Muscle layer of duodenum (tissue), 2 donors: ENCODE results near the gene WDR91.

Experiments
- H3K27ac ChIP-seq: one replicate; pipeline ENCODE4 v1.7.0; 2013; ENCODE audit warnings: mild to moderate bottlenecking, low read length
- H3K27me3 ChIP-seq: one replicate; pipeline ENCODE4 v1.7.0; 2013; ENCODE audit warnings: low read depth, mild to moderate bottlenecking, control low read depth, low read length
- H3K36me3 ChIP-seq, 2 donors: one replicate each; pipeline ENCODE4 v1.7.0; 2013; ENCODE audit warnings: low read length in 2 of 2, control low read depth in 1 of 2, mild to moderate bottlenecking in 1 of 2; ENCODE audit not compliant: insufficient read depth in 2 of 2, control insufficient read depth in 1 of 2
- H3K4me1 ChIP-seq, 2 donors: one replicate each; pipeline ENCODE4 v1.7.0; 2013; ENCODE audit warnings: low read length in 2 of 2, mild to moderate bottlenecking in 2 of 2, control low read depth in 1 of 2, moderate library complexity in 1 of 2; ENCODE audit not compliant: insufficient read depth in 2 of 2, control insufficient read depth in 1 of 2
- H3K4me3 ChIP-seq, 2 donors: one replicate each; pipeline ENCODE4 v1.7.0; 2013; ENCODE audit warnings: low read length in 2 of 2, low read depth in 1 of 2, mild to moderate bottlenecking in 1 of 2
- H3K9me3 ChIP-seq, 2 donors: one replicate each; pipeline ENCODE4 v1.7.0; 2013; ENCODE audit warnings: low read length in 2 of 2, control low read depth in 1 of 2, mild to moderate bottlenecking in 1 of 2; ENCODE audit not compliant: control insufficient read depth in 1 of 2
- donor health status: healthy.

WDR91 gene

DNA sequence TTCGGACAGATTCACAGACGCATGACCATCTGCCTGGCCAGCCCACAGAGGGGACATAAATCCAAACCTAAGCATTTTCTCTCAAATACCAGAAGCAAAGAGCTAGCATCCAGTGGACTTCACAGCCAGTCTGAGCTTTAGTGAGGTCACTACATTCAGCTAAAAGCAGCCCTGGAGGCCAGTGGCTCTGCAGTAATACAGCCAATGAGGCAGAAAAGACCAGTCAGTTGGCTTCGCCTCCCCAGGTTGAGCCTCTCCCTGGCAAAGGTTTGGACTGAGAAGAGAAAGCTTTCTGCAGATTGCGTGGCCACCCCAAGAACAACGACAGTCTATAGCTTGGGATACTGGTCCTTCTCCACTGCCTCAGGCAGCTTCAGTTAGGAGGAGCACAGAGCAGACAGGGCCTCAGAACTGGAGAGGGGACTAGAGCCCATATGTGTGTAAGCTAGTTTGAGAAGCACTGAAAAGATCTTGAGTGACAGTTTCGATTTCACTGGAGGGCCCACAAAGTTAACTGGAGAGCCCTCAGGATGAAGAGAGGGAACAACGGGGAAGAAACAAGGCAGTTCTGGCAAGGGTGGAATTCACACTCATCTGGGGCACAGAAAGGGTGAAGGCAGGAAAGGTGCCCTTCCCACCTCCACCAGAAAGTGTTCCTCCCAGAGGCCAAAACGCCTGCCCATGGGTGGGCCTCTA is 3.8 kb downstream of the WDR91 start:
- peaks cover 4 to 18% of the 10 kb centered on the region in 2 donors for H3K4me1 ChIP-seq
- H3K36me3 ChIP-seq: peaks cover 24 to 32% of the 10 kb centered on the region in 2 donors
- no peaks in the 10 kb centered on the region for H3K27me3 ChIP-seq
- no peak overlapping the region for H3K4me3 ChIP-seq
- H3K27ac ChIP-seq: no peak overlapping the region
- H3K9me3 ChIP-seq: no peaks in the 10 kb centered on the region

DNA sequence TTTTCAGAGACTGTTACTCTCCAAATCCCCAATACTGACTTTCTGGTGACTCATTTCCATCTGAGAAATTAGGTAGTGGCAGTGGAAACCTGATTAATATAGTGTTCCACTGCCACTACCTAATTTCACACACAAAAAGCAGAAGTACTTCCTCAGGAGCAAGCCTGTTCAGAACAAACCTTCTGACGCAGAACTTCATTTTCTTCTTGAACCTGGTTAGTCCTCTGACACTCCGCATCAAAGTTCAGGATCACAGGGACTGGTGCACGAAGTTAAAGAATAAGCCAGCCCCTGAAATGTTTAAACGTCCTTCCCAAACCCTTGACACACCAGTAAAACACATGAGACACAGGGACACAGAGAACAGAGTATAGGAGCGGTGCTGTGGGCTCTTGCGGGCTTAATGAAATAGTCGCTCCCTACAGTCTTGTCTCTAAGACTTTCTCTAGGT is 4.4 kb downstream of the WDR91 start:
- Histone ChIP-seq H3K9me3 (no peaks in the 10 kb centered on the region), H3K27me3 (no peaks in the 10 kb centered on the region), H3K36me3 (peaks cover 30 to 32% of the 10 kb centered on the region in 2 donors), H3K27ac (no peak overlapping the region), H3K4me3 (no peak overlapping the region), H3K4me1 (peaks cover 4 to 18% of the 10 kb centered on the region in 2 donors)

GRCh38 chr7:135205850-135206249 is 5.5 kb downstream of the WDR91 start:
- Histone ChIP-seq H3K9me3 (no peaks in the 10 kb centered on the region), H3K27ac (no peak overlapping the region), H3K4me1 (peaks cover 4 to 18% of the 10 kb centered on the region in 2 donors), H3K27me3 (no peaks in the 10 kb centered on the region), H3K36me3 (peaks cover 34 to 36% of the 10 kb centered on the region in 2 donors), H3K4me3 (no peak overlapping the region)

- H3K27me3 ChIP-seq: no peaks in the 10 kb centered on the region
- H3K4me3 ChIP-seq: no peak overlapping the region
- H3K27ac ChIP-seq: no peak overlapping the region
- H3K9me3 ChIP-seq: no peaks in the 10 kb centered on the region
- H3K4me1 ChIP-seq: peaks cover 0 to 12% of the 10 kb centered on the region in 2 donors
- peaks cover 35 to 42% of the 10 kb centered on the region in 2 donors for H3K36me3 ChIP-seq
These were observed 6.5 kb downstream of the WDR91 start for GRCh38 chr7:135204876-135205275.

- no peaks in the 10 kb centered on the region for H3K27me3 ChIP-seq
- H3K36me3 ChIP-seq: peaks cover 40 to 47% of the 10 kb centered on the region in 2 donors
- no peak overlapping the region for H3K4me3 ChIP-seq
- H3K4me1 ChIP-seq: peaks cover 0 to 10% of the 10 kb centered on the region in 2 donors
- H3K27ac ChIP-seq: no peak overlapping the region
- H3K9me3 ChIP-seq: no peaks in the 10 kb centered on the region
These were observed 7.0 kb downstream of the WDR91 start for GRCh38 chr7:135204341-135204749.

- Histone ChIP-seq H3K4me1 (no peaks in the 10 kb centered on the region), H3K27ac (no peak overlapping the region), H3K4me3 (no peak overlapping the region), H3K36me3 (peaks cover 64 to 67% of the 10 kb centered on the region in 2 donors), H3K9me3 (no peaks in the 10 kb centered on the region), H3K27me3 (no peaks in the 10 kb centered on the region)
These were observed 10.0 kb downstream of the WDR91 start for GRCh38 chr7:135201350-135201749.

- no peak overlapping the region for H3K27ac ChIP-seq
- peaks cover 64 to 69% of the 10 kb centered on the region in 2 donors for H3K36me3 ChIP-seq
- no peak overlapping the region for H3K4me3 ChIP-seq
These were observed 10.4 kb downstream of the WDR91 start for GRCh38 chr7:135200821-135201331.

GRCh38 chr7:135199439-135199838 is 11.9 kb downstream of the WDR91 start:
- H3K27me3 ChIP-seq: no peaks in the 10 kb centered on the region
- H3K27ac ChIP-seq: no peak overlapping the region
- no peaks in the 10 kb centered on the region for H3K4me1 ChIP-seq
- peaks cover 60 to 66% of the 10 kb centered on the region in 2 donors for H3K36me3 ChIP-seq
- H3K9me3 ChIP-seq: no peaks in the 10 kb centered on the region
- no peak overlapping the region for H3K4me3 ChIP-seq

More at GRCh38 chr7:135200821-135201331, 10.4 kb downstream of the WDR91 start:
- H3K9me3 ChIP-seq: no peaks in the 10 kb centered on the region
- no peaks in the 10 kb centered on the region for H3K27me3 ChIP-seq
- H3K4me1 ChIP-seq: no peaks in the 10 kb centered on the region

GRCh38 chr7:135197906-135198655 is 13.2 kb downstream of the WDR91 start:
- Histone ChIP-seq H3K36me3 (peaks cover 48 to 68% of the 10 kb centered on the region in 2 donors), H3K27me3 (no peaks in the 10 kb centered on the region), H3K4me1 (no peaks in the 10 kb centered on the region), H3K27ac (no peak overlapping the region), H3K9me3 (no peaks in the 10 kb centered on the region), H3K4me3 (no peak overlapping the region)

DNA sequence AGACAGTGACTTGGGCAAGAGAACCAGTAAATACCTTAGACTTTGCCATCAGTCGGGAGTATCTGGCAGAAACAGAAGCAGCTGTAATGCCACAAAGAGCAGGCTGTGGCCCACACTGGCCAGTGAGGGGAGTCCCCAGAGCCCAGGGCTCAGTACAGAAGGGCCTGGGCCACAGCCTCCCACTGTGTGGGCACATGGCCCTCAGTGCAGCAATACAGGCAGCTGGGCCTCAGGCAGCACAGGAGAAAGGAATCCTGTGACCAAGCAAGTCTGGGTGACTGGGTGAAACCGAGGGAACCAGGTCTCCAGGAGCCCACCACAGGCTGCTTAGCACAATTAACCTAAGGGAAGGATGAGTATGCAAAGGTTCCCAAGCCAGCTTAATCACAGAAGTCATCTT is 14.0 kb downstream of the WDR91 start:
- Histone ChIP-seq H3K27me3 (no peaks in the 10 kb centered on the region), H3K27ac (no peak overlapping the region), H3K9me3 (no peaks in the 10 kb centered on the region), H3K4me1 (no peaks in the 10 kb centered on the region), H3K36me3 (peaks cover 43 to 72% of the 10 kb centered on the region in 2 donors), H3K4me3 (no peak overlapping the region)

GRCh38 chr7:135195968-135196629 is 15.2 kb downstream of the WDR91 start:
- H3K9me3 ChIP-seq: no peaks in the 10 kb centered on the region
- H3K27me3 ChIP-seq: no peaks in the 10 kb centered on the region
- no peaks in the 10 kb centered on the region for H3K4me1 ChIP-seq
- H3K36me3 ChIP-seq: peaks cover 35 to 72% of the 10 kb centered on the region in 2 donors
- no peak overlapping the region for H3K27ac ChIP-seq
- H3K4me3 ChIP-seq: no peak overlapping the region
